Measurements from ENCODE around the gene ELFN1. TPM values are rescaled to one million over a fixed set of nuclear protein-coding genes. Genes with fewer than 3 reads are reported as not detected.

ELFN1 gene
- total RNA-seq, 1 donor from 2014 or later = 12.3 TPM

DNA sequence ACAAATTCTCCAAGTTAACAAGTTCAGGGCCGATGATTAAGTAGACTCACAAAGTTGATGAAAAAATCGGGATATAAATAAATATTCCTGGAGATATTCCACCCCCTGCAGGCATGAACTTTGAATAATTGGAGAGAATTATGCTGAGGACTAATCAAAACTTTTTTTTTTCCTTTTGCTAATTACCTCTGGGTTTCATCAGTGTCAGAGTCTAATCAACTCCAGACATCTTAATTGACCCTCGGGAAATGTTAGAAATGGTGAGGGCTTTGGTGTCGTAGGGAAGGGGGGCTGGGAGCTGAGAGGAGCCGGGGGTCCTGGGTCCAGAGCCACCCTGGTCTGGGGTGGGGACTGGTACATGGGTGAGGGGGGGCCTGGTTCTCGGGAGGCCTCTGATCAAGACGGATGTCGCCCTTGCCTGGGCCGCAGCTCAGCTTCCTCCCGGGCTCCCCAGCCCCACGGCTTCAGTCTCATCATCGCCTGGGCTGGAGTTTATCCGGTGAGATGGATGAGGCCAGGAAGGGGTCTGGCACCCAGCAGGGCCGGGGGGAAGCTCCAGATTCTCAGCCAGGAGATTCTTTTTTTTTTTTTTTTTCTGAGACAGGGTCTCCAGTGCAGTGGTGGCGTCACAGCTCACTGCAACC lies 30.4 kb upstream of the ELFN1 start:
- Mint-ChIP-seq H3K27ac (no peak overlapping the region), H3K36me3 (ENCODE audit: insufficient read depth) (no peaks in the 10 kb centered on the region), H3K27me3 (peaks cover 3% of the 10 kb centered on the region), H3K4me3 (ENCODE audit: low read depth) (no peak overlapping the region), H3K4me1 (ENCODE audit: low read depth) (no peaks in the 10 kb centered on the region), H3K9me3 (ENCODE audit: low read depth) (peaks cover 4% of the 10 kb centered on the region)
- no peak for TF ChIP-seq CTCF (IDR thresholded peaks at IDR 0.05; ENCODE audit: unreplicated experiment)
- DNase-seq (ENCODE audit: low spot score, unreplicated experiment) = no peak

GRCh38 chr7:1640376-1641172 lies 29.5 kb upstream of the ELFN1 start:
- no peak overlapping the region for H3K27ac Mint-ChIP-seq
- DNase-seq (ENCODE audit: low spot score, unreplicated experiment) = no peak
- peaks cover 3% of the 10 kb centered on the region for H3K27me3 Mint-ChIP-seq
- H3K4me3 Mint-ChIP-seq (ENCODE audit: low read depth) = no peak overlapping the region
- H3K36me3 Mint-ChIP-seq (ENCODE audit: insufficient read depth) = no peaks in the 10 kb centered on the region
- no peak for TF ChIP-seq CTCF (IDR thresholded peaks at IDR 0.05; ENCODE audit: unreplicated experiment)
- peaks cover 4% of the 10 kb centered on the region for H3K9me3 Mint-ChIP-seq (ENCODE audit: low read depth)
- no peaks in the 10 kb centered on the region for H3K4me1 Mint-ChIP-seq (ENCODE audit: low read depth)

DNA sequence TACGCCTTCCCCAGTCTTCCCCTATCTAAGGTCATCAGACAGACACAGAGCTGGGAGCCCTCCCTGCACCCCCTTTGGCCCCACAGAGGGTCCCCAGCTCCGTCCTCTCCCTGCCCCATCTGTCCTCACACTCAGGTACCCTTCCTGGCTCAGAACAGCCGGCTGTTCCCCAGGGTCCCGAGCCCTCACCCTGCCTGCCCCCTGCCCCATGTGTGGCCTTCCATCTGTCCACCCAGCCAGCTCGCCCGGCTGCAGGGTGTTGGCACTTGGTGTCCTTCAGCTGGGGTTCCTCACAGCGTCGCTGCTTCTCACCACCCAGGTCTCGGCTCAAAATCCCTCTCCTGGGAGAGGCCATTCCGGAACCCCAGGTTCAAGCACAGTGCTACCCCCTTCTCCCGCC lies 28.9 kb upstream of the ELFN1 start:
- no peak overlapping the region for H3K27ac Mint-ChIP-seq
- H3K9me3 Mint-ChIP-seq (ENCODE audit: low read depth) = peaks cover 4% of the 10 kb centered on the region
- no peaks in the 10 kb centered on the region for H3K36me3 Mint-ChIP-seq (ENCODE audit: insufficient read depth)
- TF ChIP-seq CTCF (IDR thresholded peaks at IDR 0.05; ENCODE audit: unreplicated experiment) = no peak
- H3K4me1 Mint-ChIP-seq (ENCODE audit: low read depth) = no peaks in the 10 kb centered on the region
- H3K4me3 Mint-ChIP-seq (ENCODE audit: low read depth) = no peak overlapping the region
- DNase-seq (ENCODE audit: low spot score, unreplicated experiment) = no peak
- peaks cover 3% of the 10 kb centered on the region for H3K27me3 Mint-ChIP-seq

- no peak for TF ChIP-seq CTCF (IDR thresholded peaks at IDR 0.05; ENCODE audit: unreplicated experiment)
- no peak overlapping the region for H3K27ac Mint-ChIP-seq
- no peaks in the 10 kb centered on the region for H3K4me1 Mint-ChIP-seq (ENCODE audit: low read depth)
- H3K36me3 Mint-ChIP-seq (ENCODE audit: insufficient read depth) = no peaks in the 10 kb centered on the region
- no peak for DNase-seq (ENCODE audit: low spot score, unreplicated experiment)
- H3K27me3 Mint-ChIP-seq = peaks cover 3% of the 10 kb centered on the region
- peaks cover 4% of the 10 kb centered on the region for H3K9me3 Mint-ChIP-seq (ENCODE audit: low read depth)
- no peak overlapping the region for H3K4me3 Mint-ChIP-seq (ENCODE audit: low read depth)
These were observed 28.3 kb upstream of the ELFN1 start for GRCh38 chr7:1641661-1642260.

GRCh38 chr7:1642291-1642731 lies 27.8 kb upstream of the ELFN1 start:
- peaks cover under 1% of the 10 kb centered on the region for H3K9me3 Mint-ChIP-seq (ENCODE audit: low read depth)
- TF ChIP-seq CTCF (IDR thresholded peaks at IDR 0.05; ENCODE audit: unreplicated experiment) = no peak
- H3K4me1 Mint-ChIP-seq (ENCODE audit: low read depth) = no peaks in the 10 kb centered on the region
- H3K36me3 Mint-ChIP-seq (ENCODE audit: insufficient read depth) = no peaks in the 10 kb centered on the region
- H3K27me3 Mint-ChIP-seq = peaks cover 3% of the 10 kb centered on the region
- no peak overlapping the region for H3K4me3 Mint-ChIP-seq (ENCODE audit: low read depth)
- no peak for DNase-seq (ENCODE audit: low spot score, unreplicated experiment)
- no peak overlapping the region for H3K27ac Mint-ChIP-seq

Measured in progenitor cell of endocrine pancreas (in vitro differentiated cells).